Right forelimb (tissue), 1 donor: ENCODE measurements around the gene GPI.
"Not testable (repeated sequence)": the region's sequence is repeated elsewhere in the genome, so short reads cannot be mapped to it uniquely, and the experiment has no call there.

Experiments
- DNase-seq: peaks from one replicate; pipeline ENCODE4 v3.0.0-alpha.2; 2018

Gene GPI

GRCh38 chr19:34370117-34370516 lies 5.1 kb downstream of the GPI start:
- DNase-seq, result no peak

GRCh38 chr19:34370983-34371382 lies 6.0 kb downstream of the GPI start:
- DNase-seq, result no peak

- no peak for DNase-seq
Observed at GRCh38 chr19:34373601-34374288, 8.7 kb downstream of the GPI start.

GRCh38 chr19:34375598-34375997 lies 10.6 kb downstream of the GPI start:
- DNase-seq, result no peak

- no peak for DNase-seq
Observed at GRCh38 chr19:34380639-34381241, 15.7 kb downstream of the GPI start.

GRCh38 chr19:34381399-34382251 lies 16.6 kb downstream of the GPI start:
- no peak for DNase-seq

- DNase-seq, result no peak
Observed at GRCh38 chr19:34382471-34382870, 17.5 kb downstream of the GPI start.

- DNase-seq, result no peak
Observed at GRCh38 chr19:34383599-34383998, 18.6 kb downstream of the GPI start.

- no peak for DNase-seq
Observed at GRCh38 chr19:34386645-34387445, 21.8 kb downstream of the GPI start.

GRCh38 chr19:34387446-34387810 lies 22.4 kb downstream of the GPI start:
- no peak for DNase-seq

GRCh38 chr19:34388745-34389144 lies 23.7 kb downstream of the GPI start:
- DNase-seq, result not testable (repeated sequence)

- no peak for DNase-seq
Observed at GRCh38 chr19:34391813-34392212, 26.8 kb downstream of the GPI start.

- no peak for DNase-seq
Observed at GRCh38 chr19:34393031-34393430, 28.0 kb downstream of the GPI start.

- DNase-seq, result peak; percentile 68
Observed at GRCh38 chr19:34393629-34394028, 28.6 kb downstream of the GPI start.

- DNase-seq, result no peak
Observed at GRCh38 chr19:34397853-34398252, 32.9 kb downstream of the GPI start.

GRCh38 chr19:34399886-34400285 lies 34.9 kb downstream of the GPI start:
- no peak for DNase-seq

- DNase-seq, result not testable (repeated sequence)
Observed at GRCh38 chr19:34400844-34401243, 35.8 kb downstream of the GPI start.

- DNase-seq, result no peak
Observed at GRCh38 chr19:34402074-34402600, 37.1 kb downstream of the GPI start.

GRCh38 chr19:34403784-34404108 lies 38.8 kb downstream of the GPI start:
- DNase-seq, result no peak

GRCh38 chr19:34404109-34404909 lies 39.3 kb downstream of the GPI start, which contains the start of gene PDCD2L:
TSS of gene PDCD2L (plus strand) at chr19:34404399. CDS start at chr19:34404431, 32 bp downstream.
- DNase-seq, result peak; percentile 90

- no peak for DNase-seq
Observed at GRCh38 chr19:34405892-34406660, 41.1 kb downstream of the GPI start.
